Neural cell (in vitro differentiated cells): ENCODE data around the gene TPT1. TPM values are rescaled to one million over a fixed set of nuclear protein-coding genes. Genes with fewer than 3 reads are reported as not detected.

Experiments
- H2AFZ ChIP-seq: fragments of 200-600, 300-800 bp; sonication (generic), shearing (Covaris generic); 2 replicates; pipeline ENCODE4 v1.6.0; 2014; ENCODE audit warnings: low read depth, mild to moderate bottlenecking, antibody characterized with exemption, low read length, moderate library complexity
- H3F3A ChIP-seq: fragments of 200-600 bp; shearing (Covaris generic); 2 replicates; pipeline ENCODE4 v1.6.1; 2016; ENCODE audit warnings: mild to moderate bottlenecking, moderate library complexity, mixed read lengths, antibody characterized with exemption, low read length; ENCODE audit not compliant: insufficient read depth, poor library complexity, severe bottlenecking
- H3K27ac ChIP-seq: fragments of 200-600, 300-800 bp; sonication (generic), shearing (Covaris generic); 2 replicates; pipeline ENCODE4 v1.5.1; 2014; ENCODE audit warnings: mild to moderate bottlenecking, low read length, moderate library complexity
- H3K27me3 ChIP-seq: fragments of 300-800, 200-600 bp; sonication (generic), shearing (Covaris generic); 2 replicates; pipeline ENCODE4 v1.6.0; 2014; ENCODE audit warnings: mild to moderate bottlenecking, low read depth, low read length, moderate library complexity; ENCODE audit not compliant: insufficient read depth
- H3K36me3 ChIP-seq: fragments of 300-800, 200-600 bp; sonication (generic), shearing (Covaris generic); 2 replicates; pipeline ENCODE4 v1.5.1; 2014; ENCODE audit warnings: mild to moderate bottlenecking, antibody characterized with exemption, low read length, moderate library complexity; ENCODE audit not compliant: insufficient read depth
- H3K4me2 ChIP-seq: fragments of 300-800, 200-600 bp; sonication (generic), shearing (Covaris generic); 2 replicates; pipeline ENCODE4 v1.6.0; 2014; ENCODE audit warnings: mild to moderate bottlenecking, low read length
- H3K4me3 ChIP-seq: fragments of 300-800, 200-600 bp; sonication (generic), shearing (Covaris generic); 2 replicates; pipeline ENCODE4 v1.5.1; 2014; ENCODE audit warnings: mild to moderate bottlenecking, low read length, moderate library complexity
- H3K79me2 ChIP-seq: fragments of 200-600 bp; shearing (Covaris generic); replicated peaks from 2 replicates; pipeline ENCODE4 v1.6.0; 2014; ENCODE audit warnings: mild to moderate bottlenecking, low read length, moderate library complexity; ENCODE audit not compliant: insufficient read depth
- H3K9ac ChIP-seq: fragments of 300-800, 200-600 bp; sonication (generic), shearing (Covaris generic); 2 replicates; pipeline ENCODE4 v1.6.1; 2016; ENCODE audit warnings: mild to moderate bottlenecking, low read length, mixed read lengths
- H3K9me2 ChIP-seq: fragments of 200-600 bp; shearing (Covaris generic); 2 replicates; pipeline ENCODE4 v1.6.1; 2016; ENCODE audit warnings: mild to moderate bottlenecking, low read length, mixed read lengths; ENCODE audit not compliant: insufficient read depth
- H3K9me3 ChIP-seq: fragments of 200-600, 300-800 bp; sonication (generic), shearing (Covaris generic); 2 replicates; pipeline ENCODE4 v1.6.1; 2016; ENCODE audit warnings: mild to moderate bottlenecking, mixed run types, low read length, moderate library complexity, mixed read lengths
- H4K20me1 ChIP-seq: fragments of 200-600 bp; shearing (Covaris generic); 2 replicates; pipeline ENCODE4 v1.6.1; 2016; ENCODE audit warnings: mild to moderate bottlenecking, mixed run types; ENCODE audit not compliant: insufficient read depth
- CTCF ChIP-seq: fragments of 450-650 bp; IDR thresholded peaks from 2 replicates; pipeline ENCODE4 v1.5.1; 2014; ENCODE audit warnings: antibody characterized with exemption, mild to moderate bottlenecking, moderate library complexity; ENCODE audit not compliant: poor library complexity, severe bottlenecking
- EZH2 ChIP-seq: fragments of 200-600, 300-800 bp; shearing (Covaris generic), sonication (generic); IDR thresholded peaks from 2 replicates; pipeline ENCODE4 v1.6.1; 2014; ENCODE audit warnings: antibody characterized with exemption, low read length, borderline replicate concordance, mild to moderate bottlenecking; ENCODE audit not compliant: insufficient read depth, poor library complexity, severe bottlenecking
- MXI1 ChIP-seq: fragments of 450-650 bp; conservative IDR thresholded peaks from 2 replicates; pipeline ENCODE4 v1.6.1; 2014; ENCODE audit warnings: antibody characterized with exemption, mild to moderate bottlenecking; ENCODE audit not compliant: poor library complexity, severe bottlenecking
- POLR2AphosphoS5 ChIP-seq: IDR thresholded peaks from 2 replicates; pipeline ENCODE4 v1.6.1; 2012
- RAD21 ChIP-seq: fragments of 450-650 bp; conservative IDR thresholded peaks from 2 replicates; pipeline ENCODE4 v1.6.1; 2014; ENCODE audit warnings: antibody characterized with exemption, mild to moderate bottlenecking, moderate library complexity
- REST ChIP-seq: IDR thresholded peaks from 2 replicates; pipeline ENCODE4 v1.6.1; 2012; ENCODE audit warnings: borderline replicate concordance
- SMC3 ChIP-seq: fragments of 450-650 bp; conservative IDR thresholded peaks from 2 replicates; pipeline ENCODE4 v1.6.1; 2014; ENCODE audit warnings: antibody characterized with exemption, mild to moderate bottlenecking, moderate library complexity; ENCODE audit not compliant: poor library complexity
- TAF1 ChIP-seq: IDR thresholded peaks from 2 replicates; pipeline ENCODE4 v1.6.1; 2012; ENCODE audit warnings: low read depth
- polyA plus RNA-seq: library from polyadenylated mRNA; depleted of rRNA; stranded (reverse); fragments of >200 nt; gene quantifications from 2 replicates; pipeline ENCODE4 v1.2.3, GENCODE V29; 2014

The TPT1 gene
- polyA plus RNA-seq, 1 donor from 2014 or later, result 2,071 TPM

GRCh38 chr13:45331123-45331619, 9.8 kb downstream of the TPT1 start:
- Histone ChIP-seq H3K27ac (no peak overlapping the region), H3K9ac (no peak overlapping the region), H3K9me2 (no peaks in the 10 kb centered on the region), H3K9me3 (no peaks in the 10 kb centered on the region), H3F3A (no peaks in the 10 kb centered on the region), H2AFZ (no peak overlapping the region), H4K20me1 (no peaks in the 10 kb centered on the region), H3K27me3 (no peaks in the 10 kb centered on the region), H3K79me2 (no peaks in the 10 kb centered on the region), H3K4me3 (no peak overlapping the region), H3K4me2 (no peak overlapping the region), H3K36me3 (no peaks in the 10 kb centered on the region)
- TF ChIP-seq RAD21, result no peak
- TF ChIP-seq EZH2, result no peak
- TF ChIP-seq SMC3, result no peak
- no peak for TF ChIP-seq CTCF
- TF ChIP-seq TAF1, result no peak
- no peak for TF ChIP-seq REST
- no peak for TF ChIP-seq POLR2AphosphoS5

GRCh38 chr13:45328661-45329111, 12.3 kb downstream of the TPT1 start:
- no peaks in the 10 kb centered on the region for H3K79me2 ChIP-seq
- H3K27ac ChIP-seq, result no peak overlapping the region
- H3K4me2 ChIP-seq, result no peak overlapping the region
- H4K20me1 ChIP-seq, result no peaks in the 10 kb centered on the region
- H2AFZ ChIP-seq, result no peak overlapping the region
- H3K9ac ChIP-seq, result no peak overlapping the region
- H3K27me3 ChIP-seq, result no peaks in the 10 kb centered on the region
- no peak for TF ChIP-seq MXI1
- TF ChIP-seq REST, result no peak
- no peaks in the 10 kb centered on the region for H3K9me3 ChIP-seq
- H3K4me3 ChIP-seq, result no peak overlapping the region
- no peaks in the 10 kb centered on the region for H3K9me2 ChIP-seq
- no peaks in the 10 kb centered on the region for H3K36me3 ChIP-seq
- H3F3A ChIP-seq, result no peaks in the 10 kb centered on the region
